ENCODE data around the gene PPP6R3.
"Not testable (repeated sequence)": the region's sequence is repeated elsewhere in the genome, so short reads cannot be mapped to it uniquely, and the experiment has no call there.

DNA sequence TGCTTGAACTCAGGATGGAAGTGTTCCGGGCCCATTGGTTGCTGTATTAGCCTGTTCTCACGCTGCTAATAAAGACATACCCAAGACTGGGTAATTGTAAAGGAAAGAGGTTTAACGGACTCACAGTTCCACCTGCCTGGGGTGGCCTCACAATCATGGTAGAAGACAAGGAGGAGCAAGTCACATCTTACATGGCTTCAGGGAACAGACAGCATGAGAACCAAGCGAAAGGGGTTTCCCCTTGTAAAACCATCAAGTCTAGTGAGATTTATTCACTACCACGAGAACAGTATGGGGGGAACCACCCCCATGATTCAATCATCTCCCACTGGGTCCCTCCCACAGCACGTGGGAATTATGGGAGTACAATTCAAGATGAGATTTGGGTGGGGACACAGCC lies 12.6 kb upstream of the PPP6R3 start:
- TF ChIP-seq, protein P1, sequence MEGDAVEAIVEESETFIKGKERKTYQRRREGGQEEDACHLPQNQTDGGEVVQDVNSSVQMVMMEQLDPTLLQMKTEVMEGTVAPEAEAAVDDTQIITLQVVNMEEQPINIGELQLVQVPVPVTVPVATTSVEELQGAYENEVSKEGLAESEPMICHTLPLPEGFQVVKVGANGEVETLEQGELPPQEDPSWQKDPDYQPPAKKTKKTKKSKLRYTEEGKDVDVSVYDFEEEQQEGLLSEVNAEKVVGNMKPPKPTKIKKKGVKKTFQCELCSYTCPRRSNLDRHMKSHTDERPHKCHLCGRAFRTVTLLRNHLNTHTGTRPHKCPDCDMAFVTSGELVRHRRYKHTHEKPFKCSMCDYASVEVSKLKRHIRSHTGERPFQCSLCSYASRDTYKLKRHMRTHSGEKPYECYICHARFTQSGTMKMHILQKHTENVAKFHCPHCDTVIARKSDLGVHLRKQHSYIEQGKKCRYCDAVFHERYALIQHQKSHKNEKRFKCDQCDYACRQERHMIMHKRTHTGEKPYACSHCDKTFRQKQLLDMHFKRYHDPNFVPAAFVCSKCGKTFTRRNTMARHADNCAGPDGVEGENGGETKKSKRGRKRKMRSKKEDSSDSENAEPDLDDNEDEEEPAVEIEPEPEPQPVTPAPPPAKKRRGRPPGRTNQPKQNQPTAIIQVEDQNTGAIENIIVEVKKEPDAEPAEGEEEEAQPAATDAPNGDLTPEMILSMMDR (IDR thresholded peaks at IDR 0.05; ENCODE audit: poor library complexity): not testable (repeated sequence)
- not testable (repeated sequence) for TF ChIP-seq EZH2 (IDR thresholded peaks at IDR 0.05; ENCODE audit: borderline replicate concordance); EZH2phosphoT487 (IDR thresholded peaks at IDR 0.05; ENCODE audit: low read depth, severe bottlenecking, unreplicated experiment)
